Naive thymus-derived CD4-positive, alpha-beta T cell (primary cell): Measurements from ENCODE around the gene CHRNA1. TPM values are rescaled to one million over a fixed set of nuclear protein-coding genes. Genes with fewer than 3 reads are reported as not detected.
A peak's percentile ranks its signal among the peaks of the same experiment; 100 is the strongest.

ENCODE experiments used
- ATAC-seq: fragments of 150-1000 bp; cut with Tn5 transposase; 2 replicates; pipeline ENCODE4 v1.10.0; 2021; ENCODE audit warnings: mild to moderate bottlenecking, moderate library complexity
- CTCF ChIA-PET: fragments of 350-600 bp; sonication (Branson Sonifier 250); formaldehyde crosslinking; loops from one replicate; lab custom pipeline; 2021; ENCODE audit warnings: antibody characterized with exemption; lab: Charles Lee
- POLR2A ChIA-PET: fragments of 350-600 bp; sonication (Branson Sonifier 250); formaldehyde crosslinking; loops from one replicate; lab custom pipeline; 2021; ENCODE audit warnings: antibody characterized with exemption, inconsistent platforms; lab: Charles Lee
- DNase-seq, 9 donors: peaks; one replicate each; pipeline versions ENCODE4 v3.0.0 to v3.0.0-alpha.2; 2020 to 2022; ENCODE audit warnings: mixed read lengths in 1 of 9
- H3K27ac ChIP-seq: one replicate; pipeline ENCODE4 v1.7.0; 2013; ENCODE audit warnings: mild to moderate bottlenecking, low read depth, low read length, moderate library complexity
- H3K27me3 ChIP-seq, 2 donors: one replicate each; pipeline ENCODE4 v1.7.0; 2013; ENCODE audit warnings: low read length in 2 of 2, mild to moderate bottlenecking in 2 of 2, moderate library complexity in 2 of 2; ENCODE audit not compliant: control insufficient read depth in 2 of 2, insufficient read depth in 2 of 2
- H3K36me3 ChIP-seq, 3 experiments: 1 replicate in 2 of 3; 2 replicates in 1 of 3; pipeline ENCODE4 v1.7.0; 2013; ENCODE audit warnings: low read length in 3 of 3, mild to moderate bottlenecking in 3 of 3, moderate library complexity in 1 of 3; ENCODE audit not compliant: insufficient read depth in 3 of 3, control insufficient read depth in 2 of 3
- H3K4me1 ChIP-seq, 2 donors: one replicate each; pipeline ENCODE4 v1.7.0; 2013; ENCODE audit warnings: low read length in 2 of 2, mild to moderate bottlenecking in 2 of 2, moderate library complexity in 1 of 2; ENCODE audit not compliant: control insufficient read depth in 2 of 2, insufficient read depth in 2 of 2
- H3K4me3 ChIP-seq: 2 replicates; pipeline ENCODE4 v1.7.0; 2013; ENCODE audit warnings: mild to moderate bottlenecking, low read length
- H3K9me3 ChIP-seq, 3 experiments: 1 replicate in 2 of 3; 2 replicates in 1 of 3; pipeline ENCODE4 v1.7.0; 2013; ENCODE audit warnings: low read length in 3 of 3; ENCODE audit not compliant: control insufficient read depth in 2 of 3
- H3K27ac Mint-ChIP-seq, 9 donors: one replicate each; pipeline ENCODE4 v1.8.0; 2020 to 2022; ENCODE audit warnings: mixed read lengths in 9 of 9, mild to moderate bottlenecking in 8 of 9, moderate library complexity in 5 of 9, inconsistent platforms in 2 of 9
- H3K27me3 Mint-ChIP-seq, 5 donors: one replicate each; pipeline ENCODE4 v1.8.0; 2021 to 2022; ENCODE audit warnings: mixed read lengths in 5 of 5, mild to moderate bottlenecking in 1 of 5
- H3K36me3 Mint-ChIP-seq, 5 donors: one replicate each; pipeline ENCODE4 v1.8.0; 2020 to 2022; ENCODE audit warnings: mixed read lengths in 5 of 5, mild to moderate bottlenecking in 3 of 5, inconsistent platforms in 1 of 5
- H3K4me1 Mint-ChIP-seq, 7 donors: one replicate each; pipeline ENCODE4 v1.8.0; 2020 to 2022; ENCODE audit warnings: mixed read lengths in 7 of 7, mild to moderate bottlenecking in 3 of 7, inconsistent platforms in 1 of 7
- H3K4me3 Mint-ChIP-seq, 10 donors: one replicate each; pipeline ENCODE4 v1.8.0; 2020 to 2022; ENCODE audit warnings: mild to moderate bottlenecking in 10 of 10, mixed read lengths in 10 of 10, moderate library complexity in 6 of 10, inconsistent platforms in 2 of 10
- H3K9me3 Mint-ChIP-seq, 11 donors: one replicate each; pipeline ENCODE4 v1.8.0; 2020 to 2022; ENCODE audit warnings: mixed read lengths in 11 of 11, mild to moderate bottlenecking in 4 of 11, inconsistent platforms in 1 of 11, moderate library complexity in 1 of 11
- intact Hi-C, 2 donors: fragments of 100-400 bp; cut with micrococcal nuclease; formaldehyde crosslinking; loops; one replicate each; pipeline ENCODE4 v1.15.1; 2023
- polyA plus RNA-seq, 2 donors: library from polyadenylated mRNA; unstranded; fragments of 300-500 nt; fragmentation: Illumina TruSeq; gene quantifications; one replicate each; pipeline ENCODE4 v1.2.3, GENCODE V29; 2021
- total RNA-seq, 6 experiments: library from RNA in 5 of 6; stranded (reverse) in 5 of 6; gene quantifications; 1 replicate in 5 of 6; 2 replicates in 1 of 6; pipeline ENCODE4 v1.2.3 and lab custom pipeline; 2021 to 2026

The CHRNA1 gene
- total and polyA plus RNA-seq, 7 experiments from 2014 or later = not detected

GRCh38 chr2:174775571-174775980 lies 11.3 kb upstream of the CHRNA1 start:
- ChIA-PET POLR2A (no interaction called here), CTCF (interaction anchor here (1.4 to 1.9 kb wide), 2 partner anchors 26 to 214 kb away, joined by 3 to 7 read pairs; no protein-coding TSS in a partner anchor)
- Histone ChIP-seq H3K36me3 (no peaks in the 10 kb centered on the region), H3K27ac (no peak overlapping the region), H3K4me1 (peaks cover 28 to 39% of the 10 kb centered on the region in 2 donors), H3K9me3 (no peaks in the 10 kb centered on the region), H3K27me3 (no peaks in the 10 kb centered on the region), H3K4me3 (no peak overlapping the region)
- DNase-seq = no peak
- Mint-ChIP-seq H3K9me3 (no peaks in the 10 kb centered on the region), H3K4me1 (peaks cover 32 to 57% (median 45%) of the 10 kb centered on the region in 7 donors), H3K27me3 (peaks cover 0 to 2% (median 0%) of the 10 kb centered on the region in 5 donors), H3K36me3 (peaks cover 0 to 3% (median 0%) of the 10 kb centered on the region in 5 donors), H3K4me3 (no peak overlapping the region), H3K27ac (peak overlapping the region in 5 of 9 donors; percentile 0 to 96 (median 95))
- intact Hi-C loops = loop anchor here in 1 of 2 donors (5.0 kb wide), 2 partner anchors 288 to 392 kb away; partner anchors contain the start of genes ATF2 and GPR155
- no peak for ATAC-seq

- Histone ChIP-seq H3K9me3 (no peaks in the 10 kb centered on the region), H3K4me3 (no peak overlapping the region), H3K27ac (no peak overlapping the region), H3K36me3 (no peaks in the 10 kb centered on the region), H3K4me1 (peaks cover 28 to 39% of the 10 kb centered on the region in 2 donors), H3K27me3 (no peaks in the 10 kb centered on the region)
- peak overlapping the region in 5 of 9 donors; percentile 0 to 96 (median 50) for H3K27ac Mint-ChIP-seq
- no peak for DNase-seq
- ATAC-seq = no peak
- intact Hi-C loops = loop anchor here in 1 of 2 donors (5.0 kb wide), 2 partner anchors 288 to 392 kb away; partner anchors contain the start of genes ATF2 and GPR155
- ChIA-PET CTCF (interaction anchor here (1.4 to 1.9 kb wide), 2 partner anchors 25 to 214 kb away, joined by 3 to 7 read pairs; no protein-coding TSS in a partner anchor), POLR2A (no interaction called here)
- no peaks in the 10 kb centered on the region for H3K9me3 Mint-ChIP-seq
- peaks cover 0 to 2% (median 0%) of the 10 kb centered on the region in 5 donors for H3K27me3 Mint-ChIP-seq
- peaks cover 0 to 3% (median 0%) of the 10 kb centered on the region in 5 donors for H3K36me3 Mint-ChIP-seq
- peaks cover 29 to 53% (median 41%) of the 10 kb centered on the region in 7 donors for H3K4me1 Mint-ChIP-seq
- no peak overlapping the region for H3K4me3 Mint-ChIP-seq
These were observed 10.6 kb upstream of the CHRNA1 start for GRCh38 chr2:174774886-174775285.

GRCh38 chr2:174773215-174773614 lies 8.9 kb upstream of the CHRNA1 start:
- Histone ChIP-seq H3K27me3 (no peaks in the 10 kb centered on the region), H3K36me3 (no peaks in the 10 kb centered on the region), H3K9me3 (no peaks in the 10 kb centered on the region), H3K4me3 (no peak overlapping the region), H3K4me1 (peaks cover 13 to 22% of the 10 kb centered on the region in 2 donors), H3K27ac (no peak overlapping the region)
- H3K36me3 Mint-ChIP-seq = peaks cover 0 to 3% (median 0%) of the 10 kb centered on the region in 5 donors
- H3K9me3 Mint-ChIP-seq = no peaks in the 10 kb centered on the region
- no peak for DNase-seq
- H3K27ac Mint-ChIP-seq = peak overlapping the region in 3 of 9 donors; percentile 9 to 83 (median 9)
- intact Hi-C loops = no loop called here
- no peak overlapping the region for H3K4me3 Mint-ChIP-seq
- peaks cover 0 to 2% (median 0%) of the 10 kb centered on the region in 5 donors for H3K27me3 Mint-ChIP-seq
- CTCF ChIA-PET = interaction anchor here (4.0 kb wide), 1 partner anchor 24 kb away, joined by 12 read pairs; no protein-coding TSS in a partner anchor
- POLR2A ChIA-PET = interaction anchor here (1.1 to 1.3 kb wide), 2 partner anchors 31 to 73 kb away, joined by 3 read pairs; no protein-coding TSS in a partner anchor
- ATAC-seq = no peak
- peaks cover 17 to 36% (median 28%) of the 10 kb centered on the region in 7 donors for H3K4me1 Mint-ChIP-seq

GRCh38 chr2:174772472-174772801 lies 8.2 kb upstream of the CHRNA1 start:
- Histone ChIP-seq H3K4me1 (peaks cover 5 to 14% of the 10 kb centered on the region in 2 donors), H3K27me3 (no peaks in the 10 kb centered on the region), H3K9me3 (no peaks in the 10 kb centered on the region), H3K4me3 (no peak overlapping the region), H3K27ac (no peak overlapping the region), H3K36me3 (no peaks in the 10 kb centered on the region)
- ChIA-PET CTCF (interaction anchor here (0.7 to 4.0 kb wide), 7 partner anchors 23 to 253 kb away, joined by 3 to 14 read pairs (median 5); no protein-coding TSS in a partner anchor), POLR2A (interaction anchor here (1.3 kb wide), 1 partner anchor 73 kb away, joined by 3 read pairs; no protein-coding TSS in a partner anchor)
- H3K9me3 Mint-ChIP-seq = no peaks in the 10 kb centered on the region
- DNase-seq (no peak), ATAC-seq (no peak)
- peak overlapping the region in 1 of 10 donors; percentile 24 for H3K4me3 Mint-ChIP-seq
- H3K27me3 Mint-ChIP-seq = peaks cover 0 to 2% (median 0%) of the 10 kb centered on the region in 5 donors
- H3K4me1 Mint-ChIP-seq = peaks cover 9 to 28% (median 20%) of the 10 kb centered on the region in 7 donors
- H3K27ac Mint-ChIP-seq = peak overlapping the region in 3 of 9 donors; percentile 34 to 91 (median 70)
- peaks cover 0 to 3% (median 0%) of the 10 kb centered on the region in 5 donors for H3K36me3 Mint-ChIP-seq
- intact Hi-C loops = no loop called here

- intact Hi-C loops = loop anchor here (1.0 kb wide), 1 partner anchor 218 kb away; no protein-coding TSS in a partner anchor
- H3K27me3 ChIP-seq = no peaks in the 10 kb centered on the region
- H3K27ac ChIP-seq = no peak overlapping the region
- peak; percentile 72 for ATAC-seq
- H3K9me3 Mint-ChIP-seq = no peaks in the 10 kb centered on the region
- H3K27me3 Mint-ChIP-seq = peaks cover 0 to 6% (median 0%) of the 10 kb centered on the region in 5 donors
- peaks cover 7 to 22% (median 14%) of the 10 kb centered on the region in 7 donors for H3K4me1 Mint-ChIP-seq
- H3K4me1 ChIP-seq = peaks cover 0 to 8% of the 10 kb centered on the region in 2 donors
- peak overlapping the region in 1 of 10 donors; percentile 24 for H3K4me3 Mint-ChIP-seq
- CTCF ChIA-PET = interaction anchor here (0.8 to 4.0 kb wide), 7 partner anchors 9 to 219 kb away, joined by 3 to 14 read pairs (median 5); no protein-coding TSS in a partner anchor
- DNase-seq = peak in 2 of 9 donors; percentile 25 to 42
- no peaks in the 10 kb centered on the region for H3K9me3 ChIP-seq
- H3K36me3 Mint-ChIP-seq = peaks cover 0 to 3% (median 0%) of the 10 kb centered on the region in 5 donors
- H3K27ac Mint-ChIP-seq = peak overlapping the region in 3 of 9 donors; percentile 21 to 91 (median 70)
- H3K36me3 ChIP-seq = no peaks in the 10 kb centered on the region
- POLR2A ChIA-PET = interaction anchor here (0.5 to 1.3 kb wide), 3 partner anchors 36 to 72 kb away, joined by 3 read pairs; no protein-coding TSS in a partner anchor
- H3K4me3 ChIP-seq = no peak overlapping the region
These were observed 7.6 kb upstream of the CHRNA1 start for GRCh38 chr2:174771631-174772471.

GRCh38 chr2:174771136-174771535 lies 6.9 kb upstream of the CHRNA1 start:
- H3K27me3 ChIP-seq = no peaks in the 10 kb centered on the region
- Mint-ChIP-seq H3K9me3 (no peaks in the 10 kb centered on the region), H3K27ac (peak overlapping the region in 1 of 9 donors; percentile 2), H3K4me3 (no peak overlapping the region), H3K27me3 (peaks cover 0 to 10% (median 0%) of the 10 kb centered on the region in 5 donors), H3K4me1 (peaks cover 4 to 16% (median 8%) of the 10 kb centered on the region in 7 donors), H3K36me3 (peaks cover 0 to 3% (median 0%) of the 10 kb centered on the region in 5 donors)
- intact Hi-C loops = loop anchor here (1.0 kb wide), 1 partner anchor 219 kb away; no protein-coding TSS in a partner anchor
- ChIA-PET CTCF (interaction anchor here (0.6 to 4.0 kb wide), 6 partner anchors 8 to 220 kb away, joined by 3 to 14 read pairs (median 6); no protein-coding TSS in a partner anchor), POLR2A (interaction anchor here (0.5 to 0.6 kb wide), 2 partner anchors 36 to 68 kb away, joined by 3 read pairs; no protein-coding TSS in a partner anchor)
- ATAC-seq = no peak
- H3K4me1 ChIP-seq = peaks cover 0 to 5% of the 10 kb centered on the region in 2 donors
- H3K36me3 ChIP-seq = no peaks in the 10 kb centered on the region
- no peaks in the 10 kb centered on the region for H3K9me3 ChIP-seq
- DNase-seq = no peak
- no peak overlapping the region for H3K27ac ChIP-seq
- no peak overlapping the region for H3K4me3 ChIP-seq
